GM12874 (cell line): ENCODE data around the gene WAS.

Experiments used
- TF ChIP-seq, protein P1 (sequence below): IDR thresholded peaks from 2 replicates; pipeline ENCODE4 v1.5.1; 2011; ENCODE audit warnings: low read depth, mild to moderate bottlenecking, control low read depth, low read length, moderate library complexity; ENCODE audit not compliant: insufficient read depth

Gene WAS

DNA sequence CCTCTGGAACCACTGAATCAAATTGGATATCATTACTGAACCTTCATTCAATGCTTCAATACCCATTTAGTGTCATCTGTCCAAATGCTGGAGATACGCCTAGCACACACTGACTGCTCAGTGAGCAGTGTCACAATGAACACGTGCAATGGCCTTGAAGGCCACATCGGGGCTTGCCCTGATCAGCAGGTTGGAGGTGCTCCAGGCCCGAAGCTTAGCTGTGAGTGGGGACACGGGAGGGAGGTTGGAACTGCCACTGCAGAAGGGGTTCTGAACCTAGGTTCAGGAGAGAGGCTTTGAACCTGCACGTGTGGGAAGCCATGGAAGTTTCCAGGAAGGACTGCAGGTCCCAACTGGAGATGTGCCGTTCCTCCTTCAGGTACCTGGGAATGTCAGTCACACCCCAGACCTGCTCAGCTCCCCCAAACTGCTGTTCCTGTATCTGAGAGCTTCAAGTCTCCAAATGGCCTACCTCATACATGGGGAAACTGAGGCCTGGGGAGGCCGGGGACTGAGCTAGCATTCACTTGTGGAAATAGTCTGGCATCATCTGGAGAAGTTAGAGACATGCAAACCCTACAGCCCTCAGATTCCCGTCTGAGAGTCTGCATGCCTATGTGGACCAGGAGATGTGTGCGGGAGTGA lies 1.9 kb upstream of the WAS start:
- TF ChIP-seq, protein P1, sequence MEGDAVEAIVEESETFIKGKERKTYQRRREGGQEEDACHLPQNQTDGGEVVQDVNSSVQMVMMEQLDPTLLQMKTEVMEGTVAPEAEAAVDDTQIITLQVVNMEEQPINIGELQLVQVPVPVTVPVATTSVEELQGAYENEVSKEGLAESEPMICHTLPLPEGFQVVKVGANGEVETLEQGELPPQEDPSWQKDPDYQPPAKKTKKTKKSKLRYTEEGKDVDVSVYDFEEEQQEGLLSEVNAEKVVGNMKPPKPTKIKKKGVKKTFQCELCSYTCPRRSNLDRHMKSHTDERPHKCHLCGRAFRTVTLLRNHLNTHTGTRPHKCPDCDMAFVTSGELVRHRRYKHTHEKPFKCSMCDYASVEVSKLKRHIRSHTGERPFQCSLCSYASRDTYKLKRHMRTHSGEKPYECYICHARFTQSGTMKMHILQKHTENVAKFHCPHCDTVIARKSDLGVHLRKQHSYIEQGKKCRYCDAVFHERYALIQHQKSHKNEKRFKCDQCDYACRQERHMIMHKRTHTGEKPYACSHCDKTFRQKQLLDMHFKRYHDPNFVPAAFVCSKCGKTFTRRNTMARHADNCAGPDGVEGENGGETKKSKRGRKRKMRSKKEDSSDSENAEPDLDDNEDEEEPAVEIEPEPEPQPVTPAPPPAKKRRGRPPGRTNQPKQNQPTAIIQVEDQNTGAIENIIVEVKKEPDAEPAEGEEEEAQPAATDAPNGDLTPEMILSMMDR = no peak

DNA sequence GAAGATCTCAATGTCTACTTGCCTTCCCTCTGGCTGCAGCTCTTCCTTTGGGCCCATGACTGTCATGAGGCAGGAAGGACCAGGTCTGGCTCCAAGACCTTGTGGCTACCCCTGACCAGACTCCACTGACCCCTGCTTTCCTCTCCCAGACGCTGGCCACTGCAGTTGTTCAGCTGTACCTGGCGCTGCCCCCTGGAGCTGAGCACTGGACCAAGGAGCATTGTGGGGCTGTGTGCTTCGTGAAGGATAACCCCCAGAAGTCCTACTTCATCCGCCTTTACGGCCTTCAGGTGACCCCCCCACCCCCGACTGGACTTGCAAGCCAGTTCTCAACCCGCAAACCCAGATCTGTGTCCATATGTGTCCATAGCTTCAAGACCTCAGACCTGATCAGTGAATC lies 535 bp downstream of the WAS start:
- TF ChIP-seq, protein P1 = no peak

DNA sequence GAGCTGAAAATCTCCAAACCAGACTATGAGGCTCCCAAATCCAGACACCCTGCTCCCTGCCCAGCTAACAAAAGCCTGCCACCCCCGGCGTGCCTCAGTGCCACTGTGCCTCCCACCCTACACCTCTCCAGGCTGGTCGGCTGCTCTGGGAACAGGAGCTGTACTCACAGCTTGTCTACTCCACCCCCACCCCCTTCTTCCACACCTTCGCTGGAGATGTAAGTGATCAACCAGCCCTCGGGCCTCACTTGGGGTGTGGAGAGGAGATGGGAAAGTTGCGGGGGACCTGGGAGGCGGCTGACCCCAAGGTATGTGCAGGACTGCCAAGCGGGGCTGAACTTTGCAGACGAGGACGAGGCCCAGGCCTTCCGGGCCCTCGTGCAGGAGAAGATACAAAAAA lies 1.8 kb downstream of the WAS start:
- TF ChIP-seq, protein P1 = no peak

DNA sequence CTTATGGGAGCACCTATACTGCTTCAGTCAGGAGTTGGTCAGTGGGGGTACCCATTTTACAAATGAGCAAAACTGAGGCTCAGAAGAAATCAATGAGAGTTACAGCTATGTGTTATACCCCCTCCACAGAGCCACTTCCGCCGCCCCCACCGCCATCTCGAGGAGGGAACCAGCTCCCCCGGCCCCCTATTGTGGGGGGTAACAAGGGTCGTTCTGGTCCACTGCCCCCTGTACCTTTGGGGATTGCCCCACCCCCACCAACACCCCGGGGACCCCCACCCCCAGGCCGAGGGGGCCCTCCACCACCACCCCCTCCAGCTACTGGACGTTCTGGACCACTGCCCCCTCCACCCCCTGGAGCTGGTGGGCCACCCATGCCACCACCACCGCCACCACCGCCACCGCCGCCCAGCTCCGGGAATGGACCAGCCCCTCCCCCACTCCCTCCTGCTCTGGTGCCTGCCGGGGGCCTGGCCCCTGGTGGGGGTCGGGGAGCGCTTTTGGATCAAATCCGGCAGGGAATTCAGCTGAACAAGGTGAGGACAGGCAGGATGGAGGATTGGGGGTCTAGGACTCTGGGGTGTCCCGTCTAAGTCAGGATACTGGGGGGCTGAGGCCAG lies 5.0 kb downstream of the WAS start:
- TF ChIP-seq, protein P1 = no peak

DNA sequence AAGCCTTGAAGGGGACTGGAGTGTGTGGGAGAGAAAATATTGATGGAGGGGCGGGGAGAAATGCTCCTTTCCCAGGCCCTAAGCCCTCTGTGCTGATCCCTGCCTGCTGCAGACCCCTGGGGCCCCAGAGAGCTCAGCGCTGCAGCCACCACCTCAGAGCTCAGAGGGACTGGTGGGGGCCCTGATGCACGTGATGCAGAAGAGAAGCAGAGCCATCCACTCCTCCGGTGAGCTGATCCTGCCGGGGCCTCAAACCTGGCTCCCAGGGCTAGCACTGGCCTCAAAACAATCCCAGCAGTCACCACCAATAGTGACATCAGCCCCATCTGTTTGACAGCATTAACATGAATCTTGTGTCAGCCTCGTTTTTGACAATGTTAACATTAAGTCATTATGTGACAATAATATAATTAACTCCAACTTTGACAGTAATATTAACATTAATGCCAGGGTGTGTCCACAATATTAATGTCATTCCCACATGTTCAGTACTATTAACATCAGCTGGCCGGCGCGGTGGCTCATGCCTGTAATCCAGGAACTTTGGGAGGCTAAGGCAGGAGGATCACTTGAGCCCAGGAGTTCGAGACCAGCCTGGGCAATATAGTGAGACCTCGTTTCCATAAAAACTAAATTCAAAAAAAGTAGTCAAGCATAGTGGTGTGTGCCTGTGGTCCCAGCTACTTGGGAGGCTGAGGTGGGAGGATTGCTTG lies 5.8 kb downstream of the WAS start:
- TF ChIP-seq, protein P1 = no peak

DNA sequence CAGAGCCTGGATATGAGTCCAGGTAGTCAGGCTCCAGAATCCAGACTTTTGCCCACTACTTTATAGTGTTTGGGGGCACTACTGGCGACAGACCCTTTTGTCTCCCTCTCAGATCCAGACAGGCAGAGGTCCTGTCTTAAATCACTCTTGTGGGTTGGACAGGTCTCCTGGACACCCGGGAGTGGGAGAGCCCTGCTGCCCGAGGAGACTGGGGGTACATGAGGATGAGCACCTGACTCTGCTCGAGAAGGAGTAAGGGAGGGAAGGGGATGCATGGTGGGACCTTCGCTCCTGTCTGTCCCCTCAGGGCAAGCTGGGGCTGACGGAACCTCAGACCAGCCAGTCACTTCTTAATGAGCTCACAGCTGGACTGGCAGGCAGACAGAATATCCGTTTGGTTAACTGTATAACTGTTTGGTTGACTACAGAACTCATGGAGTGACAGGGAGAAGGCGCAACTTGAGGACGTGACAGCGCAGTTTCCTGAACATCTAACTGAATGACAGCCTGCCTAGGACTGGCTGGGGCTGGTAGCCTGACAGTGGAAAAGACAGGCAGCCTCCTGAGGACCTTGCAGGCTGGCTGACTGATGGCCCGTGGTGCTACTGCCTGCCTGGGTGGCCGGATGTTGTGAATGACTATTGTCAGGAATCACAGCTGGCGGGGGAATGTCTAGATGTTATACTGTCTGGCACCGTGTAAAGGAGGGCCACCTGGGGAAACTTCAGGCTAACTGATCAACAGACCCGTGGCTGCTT lies 11.4 kb downstream of the WAS start:
- TF ChIP-seq, protein P1 = no peak

DNA sequence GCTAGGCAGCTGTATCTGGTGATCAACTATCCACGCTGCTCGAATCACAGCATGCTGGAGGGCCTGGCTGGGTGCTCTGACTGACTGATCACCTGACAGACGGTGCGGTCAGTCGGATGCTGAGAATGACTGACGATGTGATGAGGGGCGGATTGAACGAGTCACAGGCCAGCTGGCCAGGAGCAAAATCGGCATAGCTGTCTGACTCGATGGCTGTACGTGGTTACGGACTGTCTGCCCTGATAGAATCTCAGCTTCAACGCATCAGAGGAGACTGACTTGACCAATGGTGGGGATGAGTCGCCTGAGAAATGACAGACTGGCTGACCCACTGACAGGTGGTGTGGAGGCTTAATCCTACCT lies 11.9 kb downstream of the WAS start:
- TF ChIP-seq, protein P1 = no peak
